Neutrophil (primary cell): ENCODE data around the gene CLTC.

Source experiments
- H3K27ac ChIP-seq: fragments of 200-600 bp; sonication (generic); 2 replicates; pipeline ENCODE4 v1.5.1; 2016; ENCODE audit warnings: mild to moderate bottlenecking, moderate library complexity
- H3K27me3 ChIP-seq: fragments of 200-600 bp; sonication (generic); 2 replicates; pipeline ENCODE4 v1.6.0; 2016; ENCODE audit warnings: mild to moderate bottlenecking
- H3K36me3 ChIP-seq: fragments of 200-600 bp; sonication (generic); 2 replicates; pipeline ENCODE4 v1.5.1; 2017
- H3K4me1 ChIP-seq, 2 experiments: fragments of 200-600 bp in 1 of 2; sonication (generic) in 1 of 2; 1 replicate in 1 of 2; 2 replicates in 1 of 2; pipeline versions ENCODE4 v1.5.1 to v1.6.1; 2013 to 2016; ENCODE audit warnings: low read depth in 1 of 2, low read length in 1 of 2, mild to moderate bottlenecking in 1 of 2, moderate library complexity in 1 of 2; ENCODE audit not compliant: control insufficient read depth in 1 of 2, insufficient read depth in 1 of 2
- H3K4me3 ChIP-seq, 2 experiments: fragments of 200-600 bp in 1 of 2; sonication (generic) in 1 of 2; 1 replicate in 1 of 2; 2 replicates in 1 of 2; pipeline ENCODE4 v1.5.1; 2013 to 2016; ENCODE audit warnings: low read depth in 1 of 2, low read length in 1 of 2, mild to moderate bottlenecking in 1 of 2, moderate library complexity in 1 of 2
- H3K9me3 ChIP-seq: fragments of 200-600 bp; sonication (generic); 2 replicates; pipeline ENCODE4 v1.5.1; 2016
- TF ChIP-seq, protein P1 (sequence below): fragments of 200-600 bp; sonication (generic); IDR thresholded peaks from 2 replicates; pipeline ENCODE4 v1.5.1; 2016; ENCODE audit warnings: antibody characterized with exemption

The CLTC gene

DNA sequence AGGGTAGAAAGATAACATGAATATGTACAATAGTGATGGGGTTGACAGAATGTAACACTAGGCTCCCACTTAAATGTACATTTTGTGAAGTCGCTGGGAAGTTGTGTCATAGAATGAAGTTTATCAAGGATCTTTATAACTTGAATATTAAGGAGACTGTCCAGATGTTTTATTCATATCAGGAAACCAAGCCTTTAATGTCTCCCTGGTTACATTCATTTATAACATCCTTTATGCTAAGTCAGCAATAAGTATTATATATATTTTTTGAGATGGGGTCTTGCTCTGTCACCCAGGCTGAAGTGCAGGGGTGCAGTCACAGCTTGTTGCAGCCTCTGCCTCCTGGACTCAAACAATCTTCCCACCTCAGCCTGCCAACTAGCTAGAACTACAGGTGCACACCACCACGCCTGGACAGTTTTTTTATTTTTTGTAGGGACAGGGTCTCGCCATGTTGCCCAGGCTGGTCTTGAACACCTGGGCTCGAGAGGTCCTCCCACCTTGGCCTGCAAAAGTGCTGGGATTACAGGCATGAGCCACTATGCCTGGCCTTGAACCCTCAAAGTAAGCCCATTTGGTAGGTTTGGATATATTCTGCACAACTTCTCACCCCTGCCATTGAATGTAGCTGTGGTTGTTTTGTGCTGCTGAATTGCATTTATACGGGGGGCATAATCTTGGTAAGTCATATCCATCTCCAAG lies 14.1 kb downstream of the CLTC start:
- TF ChIP-seq, protein P1, sequence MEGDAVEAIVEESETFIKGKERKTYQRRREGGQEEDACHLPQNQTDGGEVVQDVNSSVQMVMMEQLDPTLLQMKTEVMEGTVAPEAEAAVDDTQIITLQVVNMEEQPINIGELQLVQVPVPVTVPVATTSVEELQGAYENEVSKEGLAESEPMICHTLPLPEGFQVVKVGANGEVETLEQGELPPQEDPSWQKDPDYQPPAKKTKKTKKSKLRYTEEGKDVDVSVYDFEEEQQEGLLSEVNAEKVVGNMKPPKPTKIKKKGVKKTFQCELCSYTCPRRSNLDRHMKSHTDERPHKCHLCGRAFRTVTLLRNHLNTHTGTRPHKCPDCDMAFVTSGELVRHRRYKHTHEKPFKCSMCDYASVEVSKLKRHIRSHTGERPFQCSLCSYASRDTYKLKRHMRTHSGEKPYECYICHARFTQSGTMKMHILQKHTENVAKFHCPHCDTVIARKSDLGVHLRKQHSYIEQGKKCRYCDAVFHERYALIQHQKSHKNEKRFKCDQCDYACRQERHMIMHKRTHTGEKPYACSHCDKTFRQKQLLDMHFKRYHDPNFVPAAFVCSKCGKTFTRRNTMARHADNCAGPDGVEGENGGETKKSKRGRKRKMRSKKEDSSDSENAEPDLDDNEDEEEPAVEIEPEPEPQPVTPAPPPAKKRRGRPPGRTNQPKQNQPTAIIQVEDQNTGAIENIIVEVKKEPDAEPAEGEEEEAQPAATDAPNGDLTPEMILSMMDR = no peak
- Histone ChIP-seq H3K9me3 (no peaks in the 10 kb centered on the region), H3K27me3 (no peaks in the 10 kb centered on the region), H3K4me1 (peaks cover 7 to 11% of the 10 kb centered on the region in 2 experiments), H3K27ac (peak overlapping the region; percentile 39), H3K36me3 (no peaks in the 10 kb centered on the region), H3K4me3 (no peak overlapping the region)

- H3K4me3 ChIP-seq = no peak overlapping the region
- H3K27me3 ChIP-seq = no peaks in the 10 kb centered on the region
- no peaks in the 10 kb centered on the region for H3K36me3 ChIP-seq
- peaks cover 3 to 7% of the 10 kb centered on the region in 2 experiments for H3K4me1 ChIP-seq
- H3K9me3 ChIP-seq = no peaks in the 10 kb centered on the region
- TF ChIP-seq, protein P1 = no peak
- H3K27ac ChIP-seq = peak overlapping the region; percentile 39
These were observed 15.2 kb downstream of the CLTC start for GRCh38 chr17:59634632-59635541.

GRCh38 chr17:59637611-59638310 lies 18.1 kb downstream of the CLTC start:
- Histone ChIP-seq H3K9me3 (no peaks in the 10 kb centered on the region), H3K4me1 (peaks cover 17 to 25% of the 10 kb centered on the region in 2 experiments), H3K4me3 (no peak overlapping the region), H3K27me3 (no peaks in the 10 kb centered on the region), H3K27ac (peak overlapping the region; percentile 38), H3K36me3 (no peaks in the 10 kb centered on the region)
- TF ChIP-seq, protein P1 = no peak

DNA sequence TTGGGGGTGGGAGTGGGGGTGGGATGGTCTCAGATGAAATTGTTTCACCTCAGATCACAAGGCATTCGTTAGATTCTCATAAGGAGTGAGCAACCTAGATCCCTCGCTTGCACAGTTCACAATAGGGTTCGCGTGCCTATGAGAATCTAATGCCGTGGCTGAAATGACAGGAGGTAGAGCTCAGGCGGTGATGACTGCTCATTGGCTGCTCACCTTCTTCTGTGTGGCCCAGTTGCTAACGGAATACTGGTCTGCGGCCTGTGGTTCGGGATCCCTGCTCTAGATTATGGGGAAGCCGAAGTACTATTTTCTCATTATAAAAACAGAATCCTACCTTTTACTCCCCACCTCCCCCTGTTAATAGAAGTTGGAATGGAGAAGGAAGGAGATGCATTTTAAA lies 18.9 kb downstream of the CLTC start:
- Histone ChIP-seq H3K4me3 (no peak overlapping the region), H3K36me3 (no peaks in the 10 kb centered on the region), H3K27me3 (no peaks in the 10 kb centered on the region), H3K27ac (peak overlapping the region; percentile 38), H3K9me3 (no peaks in the 10 kb centered on the region), H3K4me1 (peaks cover 25 to 32% of the 10 kb centered on the region in 2 experiments)
- TF ChIP-seq, protein P1 = no peak

GRCh38 chr17:59641799-59642484 lies 22.2 kb downstream of the CLTC start:
- Histone ChIP-seq H3K27ac (peak overlapping the region; percentile 78), H3K9me3 (no peaks in the 10 kb centered on the region), H3K36me3 (peaks cover 27% of the 10 kb centered on the region), H3K4me1 (peaks cover 26% of the 10 kb centered on the region in 2 experiments), H3K4me3 (peak overlapping the region in 1 of 2 experiments; percentile 21), H3K27me3 (no peaks in the 10 kb centered on the region)
- TF ChIP-seq, protein P1 = no peak
